Thoracic aorta (tissue), 2 donors: Measurements from ENCODE around the gene CIAO3. TPM values are rescaled to one million over a fixed set of nuclear protein-coding genes. Genes with fewer than 3 reads are reported as not detected.

ENCODE experiments used
- ATAC-seq: fragments of 150-250 bp; one replicate; pipeline ENCODE4 v1.8.0; 2017; ENCODE audit warnings: low read depth; ENCODE audit not compliant: insufficient number of reproducible peaks, low FRiP score
- DNase-seq: peaks from one replicate; pipeline ENCODE4 v3.0.0-alpha.2; 2020; ENCODE audit warnings: low spot score
- H3K27ac ChIP-seq, 2 donors: fragments of 200-600 bp; sonication (generic); 1 replicate in 1 of 2; 2 replicates in 1 of 2; pipeline ENCODE4 v1.5.1; 2016; ENCODE audit warnings: mild to moderate bottlenecking in 2 of 2, moderate library complexity in 2 of 2
- H3K27me3 ChIP-seq: fragments of 200-600 bp; sonication (generic); replicated peaks from 2 replicates; pipeline ENCODE4 v1.6.0; 2016; ENCODE audit warnings: mild to moderate bottlenecking; ENCODE audit not compliant: insufficient read depth
- H3K36me3 ChIP-seq: fragments of 200-600 bp; sonication (generic); one replicate; pipeline ENCODE4 v1.5.1; 2016
- H3K4me1 ChIP-seq, 2 donors: fragments of 200-600 bp; sonication (generic); 1 replicate in 1 of 2; 2 replicates in 1 of 2; pipeline versions ENCODE4 v1.5.1 to v1.6.0; 2016; ENCODE audit warnings: low read depth in 2 of 2, mild to moderate bottlenecking in 1 of 2; ENCODE audit not compliant: control insufficient read depth in 1 of 2
- H3K4me3 ChIP-seq: fragments of 200-600 bp; sonication (generic); 2 replicates; pipeline ENCODE4 v1.5.1; 2016; ENCODE audit warnings: mild to moderate bottlenecking
- H3K9me3 ChIP-seq: fragments of 200-600 bp; sonication (generic); 2 replicates; pipeline ENCODE4 v1.5.1; 2016
- total RNA-seq, 2 donors: library from RNA; depleted of rRNA; stranded (reverse); fragments of >200 nt; gene quantifications; one replicate each; pipeline versions ENCODE4 v1.1.0 to v1.2.3, GENCODE V29; 2016
- TF ChIP-seq, protein P1 (sequence below): fragments of 200-600 bp; sonication (generic); IDR thresholded peaks from one replicate; pipeline ENCODE4 v1.5.1; 2019; ENCODE audit warnings: antibody characterized with exemption

The CIAO3 gene
- total RNA-seq, 2 donors from 2014 or later = 27.0 to 30.3 TPM

DNA sequence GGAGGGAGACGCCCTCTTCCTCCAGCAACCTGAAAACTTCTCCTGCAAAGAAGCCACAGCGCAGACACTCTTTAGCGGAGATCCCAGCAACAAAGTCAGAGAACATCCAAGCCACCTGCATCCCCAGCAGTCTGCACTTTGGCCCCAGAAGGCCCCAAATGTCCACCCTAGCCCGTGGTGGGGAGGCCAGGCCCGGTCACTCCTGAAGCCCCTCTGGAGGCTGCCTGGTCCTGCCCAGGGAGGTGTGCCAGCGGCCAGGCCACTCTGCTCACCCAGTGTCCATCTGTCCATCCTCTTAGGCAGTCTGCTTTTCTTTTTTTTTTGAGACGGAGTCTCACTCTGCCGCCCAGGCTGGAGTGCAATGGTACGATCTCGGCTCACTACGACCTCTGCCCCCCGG lies 8.5 kb downstream of the CIAO3 start:
- Histone ChIP-seq H3K27me3 (no peaks in the 10 kb centered on the region), H3K4me3 (no peak overlapping the region), H3K27ac (no peak overlapping the region), H3K36me3 (peaks cover 38% of the 10 kb centered on the region), H3K9me3 (no peaks in the 10 kb centered on the region), H3K4me1 (peaks cover 9 to 10% of the 10 kb centered on the region in 2 donors)
- DNase-seq (no peak), ATAC-seq (no peak)
- TF ChIP-seq, protein P1, sequence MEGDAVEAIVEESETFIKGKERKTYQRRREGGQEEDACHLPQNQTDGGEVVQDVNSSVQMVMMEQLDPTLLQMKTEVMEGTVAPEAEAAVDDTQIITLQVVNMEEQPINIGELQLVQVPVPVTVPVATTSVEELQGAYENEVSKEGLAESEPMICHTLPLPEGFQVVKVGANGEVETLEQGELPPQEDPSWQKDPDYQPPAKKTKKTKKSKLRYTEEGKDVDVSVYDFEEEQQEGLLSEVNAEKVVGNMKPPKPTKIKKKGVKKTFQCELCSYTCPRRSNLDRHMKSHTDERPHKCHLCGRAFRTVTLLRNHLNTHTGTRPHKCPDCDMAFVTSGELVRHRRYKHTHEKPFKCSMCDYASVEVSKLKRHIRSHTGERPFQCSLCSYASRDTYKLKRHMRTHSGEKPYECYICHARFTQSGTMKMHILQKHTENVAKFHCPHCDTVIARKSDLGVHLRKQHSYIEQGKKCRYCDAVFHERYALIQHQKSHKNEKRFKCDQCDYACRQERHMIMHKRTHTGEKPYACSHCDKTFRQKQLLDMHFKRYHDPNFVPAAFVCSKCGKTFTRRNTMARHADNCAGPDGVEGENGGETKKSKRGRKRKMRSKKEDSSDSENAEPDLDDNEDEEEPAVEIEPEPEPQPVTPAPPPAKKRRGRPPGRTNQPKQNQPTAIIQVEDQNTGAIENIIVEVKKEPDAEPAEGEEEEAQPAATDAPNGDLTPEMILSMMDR = no peak

GRCh38 chr16:730666-731509 lies 9.9 kb downstream of the CIAO3 start:
- H3K4me1 ChIP-seq = peaks cover 11 to 19% of the 10 kb centered on the region in 2 donors
- no peak for DNase-seq
- ATAC-seq = no peak
- H3K9me3 ChIP-seq = no peaks in the 10 kb centered on the region
- no peak overlapping the region for H3K27ac ChIP-seq
- TF ChIP-seq, protein P1 = no peak
- peaks cover 23% of the 10 kb centered on the region for H3K36me3 ChIP-seq
- no peaks in the 10 kb centered on the region for H3K27me3 ChIP-seq
- H3K4me3 ChIP-seq = no peak overlapping the region

GRCh38 chr16:729768-730665 lies 10.8 kb downstream of the CIAO3 start:
- TF ChIP-seq, protein P1 = no peak
- H3K27me3 ChIP-seq = no peaks in the 10 kb centered on the region
- DNase-seq (no peak), ATAC-seq (no peak)
- H3K27ac ChIP-seq = no peak overlapping the region
- peaks cover 23% of the 10 kb centered on the region for H3K36me3 ChIP-seq
- peaks cover 11 to 19% of the 10 kb centered on the region in 2 donors for H3K4me1 ChIP-seq
- no peaks in the 10 kb centered on the region for H3K9me3 ChIP-seq
- H3K4me3 ChIP-seq = no peak overlapping the region

GRCh38 chr16:728890-729744 lies 11.7 kb downstream of the CIAO3 start:
- no peaks in the 10 kb centered on the region for H3K27me3 ChIP-seq
- TF ChIP-seq, protein P1 = no peak

More at GRCh38 chr16:728890-729744, 11.7 kb downstream of the CIAO3 start:
- H3K4me3 ChIP-seq = peak overlapping the region; percentile 71
- ATAC-seq (no peak), DNase-seq (no peak)
- peaks cover 17% of the 10 kb centered on the region for H3K36me3 ChIP-seq
- no peaks in the 10 kb centered on the region for H3K9me3 ChIP-seq
- H3K4me1 ChIP-seq = peaks cover 11 to 19% of the 10 kb centered on the region in 2 donors
- H3K27ac ChIP-seq = no peak overlapping the region
